GM18517 (cell line): ENCODE results near the gene MRPL9.
"Not testable (repeated sequence)": the region's sequence is repeated elsewhere in the genome, so short reads cannot be mapped to it uniquely, and the experiment has no call there.

Experiments used
- ATAC-seq: cut with Tn5 transposase; IDR thresholded peaks from one replicate; pipeline ENCODE4 v1.9.1; 2021; ENCODE audit warnings: mild to moderate bottlenecking, moderate library complexity; ENCODE audit not compliant: unreplicated experiment

The MRPL9 gene

GRCh38 chr1:151737026-151737425 is 26.3 kb downstream of the MRPL9 start:
- no peak for ATAC-seq

DNA sequence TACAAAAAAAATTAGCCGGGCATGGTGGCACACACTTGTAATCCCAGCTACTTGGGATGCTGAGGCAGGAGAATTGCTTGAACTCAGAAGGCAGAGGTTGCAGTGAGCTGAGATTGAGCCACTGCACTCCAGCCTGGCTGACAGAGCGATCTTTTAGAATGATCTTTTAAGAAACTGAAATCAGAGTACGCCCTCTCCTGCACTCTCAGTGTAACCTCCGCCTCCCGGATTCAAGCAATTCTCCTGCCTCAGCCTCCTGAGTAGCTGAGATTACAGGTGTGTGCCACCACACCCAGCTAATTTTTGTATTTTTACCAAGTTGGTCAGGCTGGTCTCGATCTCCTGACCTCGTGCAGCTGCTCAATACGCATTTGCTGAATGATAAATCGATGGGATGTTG is 29.3 kb downstream of the MRPL9 start:
- ATAC-seq = not testable (repeated sequence)

- no peak for ATAC-seq
These were observed 30.2 kb downstream of the MRPL9 start for GRCh38 chr1:151733126-151733525.

DNA sequence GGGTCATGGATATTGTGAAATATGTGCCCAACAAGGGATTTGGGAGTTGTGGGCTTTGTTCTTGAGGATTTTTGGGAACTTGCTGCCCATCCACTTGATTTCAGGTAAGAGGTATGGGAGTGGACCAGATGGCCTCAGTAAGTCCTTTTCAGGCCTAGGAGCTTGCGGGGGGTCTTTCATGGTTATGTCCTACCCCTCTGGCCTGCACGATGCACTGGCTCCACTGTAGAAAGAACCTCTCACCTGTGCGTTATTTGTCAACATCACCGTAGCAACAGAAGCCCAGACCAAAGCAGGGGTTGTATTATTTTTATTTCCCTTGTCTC is 33.4 kb downstream of the MRPL9 start:
- ATAC-seq = no peak

- ATAC-seq = no peak
These were observed 33.9 kb downstream of the MRPL9 start for GRCh38 chr1:151729157-151729965.

DNA sequence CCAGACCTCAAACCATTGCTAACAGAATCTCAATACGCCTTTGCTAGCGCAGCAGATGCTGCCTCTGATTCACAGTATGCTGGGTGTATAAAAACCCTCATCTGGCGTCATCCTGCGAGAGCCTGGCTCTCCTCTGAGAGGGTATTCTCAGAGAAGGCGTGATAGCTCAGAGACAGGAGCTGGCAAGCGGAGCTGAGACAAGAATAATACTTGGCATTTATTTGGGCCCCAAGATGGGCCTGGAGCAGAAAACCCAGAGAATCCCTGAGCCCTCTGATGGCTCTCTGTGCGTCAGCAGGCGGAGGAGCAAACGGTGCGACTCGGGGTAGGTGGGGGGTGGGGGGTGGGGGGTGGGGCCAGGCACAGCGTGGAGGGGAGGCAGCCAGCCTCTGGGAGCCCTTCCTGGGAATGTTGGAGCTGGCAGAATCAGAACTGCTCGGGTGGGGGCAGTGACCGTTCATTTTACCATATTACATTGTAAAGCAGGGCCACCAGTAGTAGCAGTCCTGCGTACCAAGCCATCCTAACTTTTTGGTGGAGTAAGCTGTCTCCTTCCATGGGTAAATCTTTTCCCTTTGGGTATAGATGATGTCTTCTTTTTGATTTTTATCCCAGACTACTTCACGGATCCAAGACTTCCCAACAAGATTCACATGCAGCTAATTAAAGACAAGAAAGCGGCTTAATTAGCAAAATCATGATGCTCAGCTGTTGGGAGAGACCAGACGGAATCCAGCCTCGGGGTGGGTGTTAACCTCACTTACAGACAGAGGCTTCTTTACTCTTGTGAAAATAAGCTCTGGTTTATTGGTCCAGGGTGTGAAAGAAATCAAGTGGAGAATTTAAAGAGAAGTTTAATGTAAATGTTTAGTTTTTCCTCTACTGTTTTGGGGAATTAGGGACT is 34.9 kb downstream of the MRPL9 start:
- no peak for ATAC-seq

- ATAC-seq = no peak
These were observed 39.4 kb downstream of the MRPL9 start for GRCh38 chr1:151723726-151724370.

- ATAC-seq = no peak
These were observed 41.3 kb downstream of the MRPL9 start for GRCh38 chr1:151721788-151722510.

- ATAC-seq = no peak
These were observed 42.1 kb downstream of the MRPL9 start, which contains the start of gene RIIAD1 for GRCh38 chr1:151720974-151721787. TSS of gene RIIAD1 (plus strand) at chr1:151721522. CDS start at chr1:151721537, 15 bp downstream.

DNA sequence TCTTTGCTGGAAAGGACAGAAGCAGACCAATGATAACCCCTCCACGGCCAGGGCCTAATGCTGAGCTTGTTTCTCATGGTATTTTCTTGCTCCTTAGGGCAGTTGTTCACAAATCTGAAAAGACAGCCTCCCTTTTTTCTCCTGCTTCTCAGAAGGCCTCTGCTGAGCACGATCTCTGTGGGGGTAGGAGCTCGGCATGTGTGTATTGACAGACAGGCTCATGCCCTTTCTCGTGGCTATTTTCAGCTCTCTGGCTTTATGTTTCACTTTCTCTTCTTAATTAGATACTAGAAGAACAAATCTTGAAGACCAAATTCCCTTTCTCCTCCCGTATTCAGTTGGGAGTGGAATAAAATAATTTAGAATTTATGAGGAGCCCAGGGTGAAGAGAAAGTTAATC is 42.7 kb downstream of the MRPL9 start:
- ATAC-seq = no peak

DNA sequence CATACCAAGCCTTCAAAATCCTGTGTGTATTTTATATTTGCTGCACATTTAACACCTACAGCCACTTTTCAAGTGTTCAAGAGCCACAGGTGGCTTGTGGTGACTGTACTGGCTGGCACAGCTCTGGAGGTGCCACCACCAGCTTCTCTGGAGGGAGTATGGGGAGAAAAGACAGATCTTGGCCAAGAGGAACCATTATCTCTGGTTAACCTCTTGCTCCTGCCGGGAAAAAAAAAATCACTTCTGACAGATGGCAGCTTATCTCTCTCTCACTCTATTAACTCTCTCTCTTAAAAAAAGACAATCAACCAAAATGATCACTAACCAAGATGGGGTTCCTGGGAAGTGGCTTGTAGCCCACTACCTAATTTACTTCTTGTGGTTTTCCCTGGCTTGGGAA is 43.2 kb downstream of the MRPL9 start:
- no peak for ATAC-seq

DNA sequence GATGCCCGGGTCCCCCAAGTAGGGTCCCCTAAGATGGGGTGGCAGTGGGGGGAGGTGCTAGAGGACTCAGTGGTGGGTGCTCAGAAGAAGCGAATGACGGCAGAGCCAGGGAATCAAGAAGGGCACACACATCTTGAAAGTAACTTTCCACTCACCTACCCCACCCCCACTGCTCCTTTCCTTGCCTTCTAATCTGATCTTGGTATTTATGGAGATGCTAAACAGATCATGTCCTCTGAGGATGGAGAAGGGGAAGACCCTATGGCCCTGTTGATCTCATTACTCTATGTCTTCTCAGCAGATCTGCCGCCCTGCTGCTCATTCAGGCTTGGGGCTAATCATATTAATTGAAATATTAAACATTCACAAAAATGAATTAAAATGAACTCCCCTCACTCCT is 44.6 kb downstream of the MRPL9 start:
- ATAC-seq = no peak

DNA sequence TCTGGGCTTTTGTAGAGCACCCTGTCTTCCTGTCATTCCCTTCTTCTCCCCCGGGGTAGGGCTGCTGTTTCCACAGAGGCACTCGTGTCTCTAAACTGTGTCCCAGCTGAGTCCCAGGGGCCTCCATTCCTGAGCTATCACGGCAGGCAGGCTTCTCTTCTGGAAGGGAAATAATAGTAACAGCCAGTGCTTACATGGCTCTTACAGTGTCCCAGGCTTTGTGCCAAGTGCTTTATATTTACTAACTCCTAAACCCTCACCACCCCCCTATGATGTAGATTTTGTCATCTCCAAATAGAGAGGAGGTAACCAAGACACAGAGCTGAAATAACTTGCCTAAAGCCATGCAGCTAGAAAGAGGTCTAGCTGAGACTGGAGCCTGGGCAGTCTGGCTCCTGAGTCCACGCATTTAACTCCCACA is 45.3 kb downstream of the MRPL9 start:
- no peak for ATAC-seq

GRCh38 chr1:151716771-151717631 is 46.3 kb downstream of the MRPL9 start, which contains the start of gene CELF3:
TSS of gene CELF3 (minus strand) at chr1:151716803. CDS start at chr1:151716020, 783 bp downstream.
- no peak for ATAC-seq

DNA sequence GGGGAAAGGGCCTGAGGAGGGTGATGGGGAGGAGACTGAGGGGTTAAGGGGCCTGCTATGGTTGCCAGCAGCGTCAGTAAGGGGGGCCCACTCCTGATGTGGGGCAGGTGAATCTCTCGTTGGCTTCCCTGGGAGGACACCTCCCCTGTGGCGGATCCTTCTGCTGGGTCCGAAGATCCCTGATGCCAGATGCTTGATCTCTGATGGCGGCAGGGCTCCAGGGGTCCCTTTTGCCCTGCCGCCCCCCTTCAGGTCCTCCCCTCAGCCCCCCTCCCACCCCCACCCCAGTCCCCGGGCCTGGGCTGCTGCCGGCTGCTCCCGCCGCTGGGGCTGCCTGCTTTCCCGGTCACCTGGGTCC is 46.9 kb downstream of the MRPL9 start:
- no peak for ATAC-seq

- ATAC-seq = no peak
These were observed 47.4 kb downstream of the MRPL9 start for GRCh38 chr1:151715726-151716404.

GRCh38 chr1:151714820-151715725 is 48.2 kb downstream of the MRPL9 start:
- no peak for ATAC-seq
